ENCODE results near the gene DCLK1. TPM values are rescaled to one million over a fixed set of nuclear protein-coding genes. Genes with fewer than 3 reads are reported as not detected.

Gene DCLK1
- total RNA-seq, 1 donor from 2014 or later = not detected

GRCh38 chr13:35957996-35958395 lies 173.2 kb downstream of the DCLK1 start:
- Mint-ChIP-seq H3K4me1 (ENCODE audit: low read depth) (no peaks in the 10 kb centered on the region), H3K36me3 (ENCODE audit: low read depth) (no peaks in the 10 kb centered on the region), H3K9me3 (no peaks in the 10 kb centered on the region), H3K27me3 (ENCODE audit: low read depth) (no peaks in the 10 kb centered on the region), H3K4me3 (ENCODE audit: low read depth) (no peak overlapping the region), H3K27ac (no peak overlapping the region)
- intact Hi-C loops (cut with micrococcal nuclease) = no loop called here
- no peak for DNase-seq (ENCODE audit: low spot score)

- Mint-ChIP-seq H3K9me3 (no peaks in the 10 kb centered on the region), H3K27ac (no peak overlapping the region), H3K36me3 (ENCODE audit: low read depth) (no peaks in the 10 kb centered on the region), H3K4me1 (ENCODE audit: low read depth) (no peaks in the 10 kb centered on the region), H3K4me3 (ENCODE audit: low read depth) (no peak overlapping the region), H3K27me3 (ENCODE audit: low read depth) (no peaks in the 10 kb centered on the region)
- intact Hi-C loops (cut with micrococcal nuclease) = no loop called here
- DNase-seq (ENCODE audit: low spot score) = no peak
Measured at GRCh38 chr13:35957241-35957731, 173.9 kb downstream of the DCLK1 start.

DNA sequence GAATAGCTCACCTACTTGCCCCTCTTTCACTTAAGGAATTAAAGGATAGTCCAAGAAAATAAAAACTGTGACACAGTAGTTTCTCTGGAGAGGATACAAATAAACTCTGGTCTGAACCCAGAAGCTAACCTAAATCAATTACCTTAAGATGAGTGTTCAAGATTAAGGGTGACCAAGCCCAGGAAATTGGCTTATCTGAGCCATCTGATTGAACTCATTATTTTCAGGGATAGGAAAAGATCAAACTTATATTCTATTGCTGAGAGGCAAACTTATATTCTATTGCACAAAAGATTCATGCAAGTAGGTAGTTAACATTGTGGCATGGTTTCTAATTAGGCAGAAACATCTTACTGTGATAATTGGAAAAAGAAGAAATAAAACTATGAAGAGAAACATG lies 175.1 kb downstream of the DCLK1 start:
- no peak overlapping the region for H3K27ac Mint-ChIP-seq
- H3K36me3 Mint-ChIP-seq (ENCODE audit: low read depth) = no peaks in the 10 kb centered on the region
- H3K4me1 Mint-ChIP-seq (ENCODE audit: low read depth) = no peaks in the 10 kb centered on the region
- H3K4me3 Mint-ChIP-seq (ENCODE audit: low read depth) = no peak overlapping the region
- H3K9me3 Mint-ChIP-seq = peaks cover 4% of the 10 kb centered on the region
- intact Hi-C loops (cut with micrococcal nuclease) = no loop called here
- H3K27me3 Mint-ChIP-seq (ENCODE audit: low read depth) = no peaks in the 10 kb centered on the region
- no peak for DNase-seq (ENCODE audit: low spot score)

DNA sequence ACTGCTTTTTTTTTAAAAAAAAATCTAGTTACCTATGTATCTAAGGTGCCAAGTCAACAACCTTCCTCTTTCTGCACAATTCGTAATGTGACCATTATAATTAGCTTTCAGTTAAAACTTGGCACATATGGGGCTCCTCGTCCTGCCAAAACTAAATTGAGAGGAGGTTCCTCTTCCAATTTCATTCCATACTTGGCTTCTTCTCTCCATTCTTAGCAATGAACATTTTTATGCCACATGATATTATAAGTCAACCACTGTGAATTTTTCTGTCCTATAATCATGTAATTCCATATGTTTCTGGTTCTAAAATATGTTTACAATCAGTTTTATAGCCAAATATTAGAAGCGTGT lies 177.0 kb downstream of the DCLK1 start:
- Mint-ChIP-seq H3K4me1 (ENCODE audit: low read depth) (no peaks in the 10 kb centered on the region), H3K27me3 (ENCODE audit: low read depth) (no peaks in the 10 kb centered on the region), H3K4me3 (ENCODE audit: low read depth) (no peak overlapping the region), H3K9me3 (peaks cover 4% of the 10 kb centered on the region), H3K27ac (no peak overlapping the region), H3K36me3 (ENCODE audit: low read depth) (no peaks in the 10 kb centered on the region)
- no peak for DNase-seq (ENCODE audit: low spot score)
- intact Hi-C loops (cut with micrococcal nuclease) = no loop called here

GRCh38 chr13:35953537-35954206 lies 177.5 kb downstream of the DCLK1 start:
- intact Hi-C loops (cut with micrococcal nuclease) = no loop called here
- Mint-ChIP-seq H3K4me1 (ENCODE audit: low read depth) (no peaks in the 10 kb centered on the region), H3K9me3 (peaks cover 4% of the 10 kb centered on the region), H3K27me3 (ENCODE audit: low read depth) (no peaks in the 10 kb centered on the region), H3K4me3 (ENCODE audit: low read depth) (no peak overlapping the region), H3K27ac (no peak overlapping the region), H3K36me3 (ENCODE audit: low read depth) (no peaks in the 10 kb centered on the region)
- no peak for DNase-seq (ENCODE audit: low spot score)

DNA sequence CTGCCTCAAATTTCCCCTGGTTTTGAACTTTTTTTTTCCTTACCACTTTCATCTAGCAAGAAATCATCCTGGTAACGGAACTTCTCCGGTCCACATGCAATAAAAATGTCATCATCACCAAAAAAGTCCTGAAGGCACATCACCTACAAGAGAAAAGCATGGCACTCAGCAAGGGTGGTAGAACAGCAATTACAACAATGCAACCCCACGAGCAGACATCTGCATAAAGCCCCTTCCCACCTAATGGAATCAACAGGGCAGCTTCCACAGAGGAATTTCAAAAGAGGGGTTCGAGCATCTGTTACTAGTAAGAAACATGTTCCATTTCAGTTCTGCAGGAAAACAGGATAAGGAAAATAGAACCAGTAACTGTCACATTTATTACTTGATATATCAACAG lies 183.9 kb downstream of the DCLK1 start:
- H3K27me3 Mint-ChIP-seq (ENCODE audit: low read depth) = no peaks in the 10 kb centered on the region
- H3K4me1 Mint-ChIP-seq (ENCODE audit: low read depth) = no peaks in the 10 kb centered on the region
- H3K27ac Mint-ChIP-seq = no peak overlapping the region
- no peaks in the 10 kb centered on the region for H3K36me3 Mint-ChIP-seq (ENCODE audit: low read depth)
- intact Hi-C loops (cut with micrococcal nuclease) = no loop called here
- peaks cover 18% of the 10 kb centered on the region for H3K9me3 Mint-ChIP-seq
- DNase-seq (ENCODE audit: low spot score) = no peak
- H3K4me3 Mint-ChIP-seq (ENCODE audit: low read depth) = no peak overlapping the region

GRCh38 chr13:35945368-35945767 lies 185.8 kb downstream of the DCLK1 start:
- H3K27me3 Mint-ChIP-seq (ENCODE audit: low read depth) = no peaks in the 10 kb centered on the region

DNA sequence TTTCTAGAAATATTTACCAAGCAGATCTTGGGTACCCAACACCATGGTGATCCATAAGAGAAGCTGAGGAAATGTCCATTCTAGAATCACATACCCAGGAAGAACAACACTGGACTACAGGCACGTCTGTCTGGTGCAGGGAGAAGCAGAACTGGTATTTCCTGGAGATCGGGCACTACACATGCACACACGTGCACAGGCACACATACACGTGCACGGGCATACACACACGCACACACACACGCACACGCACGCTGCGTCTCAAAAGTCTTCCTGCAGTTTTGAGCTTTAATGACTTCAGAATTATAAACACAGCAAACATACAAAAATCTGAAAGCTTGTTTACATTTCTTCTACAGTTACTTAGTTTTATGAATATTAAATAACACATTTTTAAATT lies 189.8 kb downstream of the DCLK1 start:
- Mint-ChIP-seq H3K36me3 (ENCODE audit: low read depth) (no peaks in the 10 kb centered on the region), H3K27ac (no peak overlapping the region), H3K9me3 (peaks cover 22% of the 10 kb centered on the region), H3K27me3 (ENCODE audit: low read depth) (no peaks in the 10 kb centered on the region), H3K4me1 (ENCODE audit: low read depth) (no peaks in the 10 kb centered on the region), H3K4me3 (ENCODE audit: low read depth) (no peak overlapping the region)
- no peak for DNase-seq (ENCODE audit: low spot score)
- intact Hi-C loops (cut with micrococcal nuclease) = no loop called here

More at GRCh38 chr13:35945368-35945767, 185.8 kb downstream of the DCLK1 start:
- peaks cover 18% of the 10 kb centered on the region for H3K9me3 Mint-ChIP-seq
- intact Hi-C loops (cut with micrococcal nuclease) = no loop called here
- no peak overlapping the region for H3K27ac Mint-ChIP-seq
- H3K4me3 Mint-ChIP-seq (ENCODE audit: low read depth) = no peak overlapping the region
- no peaks in the 10 kb centered on the region for H3K4me1 Mint-ChIP-seq (ENCODE audit: low read depth)
- no peak for DNase-seq (ENCODE audit: low spot score)
- no peaks in the 10 kb centered on the region for H3K36me3 Mint-ChIP-seq (ENCODE audit: low read depth)

GRCh38 chr13:35940734-35941133 lies 190.4 kb downstream of the DCLK1 start:
- intact Hi-C loops (cut with micrococcal nuclease) = no loop called here
- Mint-ChIP-seq H3K9me3 (peaks cover 28% of the 10 kb centered on the region), H3K4me3 (ENCODE audit: low read depth) (no peak overlapping the region), H3K27ac (no peak overlapping the region), H3K27me3 (ENCODE audit: low read depth) (no peaks in the 10 kb centered on the region), H3K36me3 (ENCODE audit: low read depth) (no peaks in the 10 kb centered on the region), H3K4me1 (ENCODE audit: low read depth) (no peaks in the 10 kb centered on the region)
- DNase-seq (ENCODE audit: low spot score) = no peak

GRCh38 chr13:35936246-35936978 lies 194.8 kb downstream of the DCLK1 start:
- DNase-seq (ENCODE audit: low spot score) = no peak
- H3K27ac Mint-ChIP-seq = no peak overlapping the region
- H3K4me3 Mint-ChIP-seq (ENCODE audit: low read depth) = no peak overlapping the region
- intact Hi-C loops (cut with micrococcal nuclease) = no loop called here
- H3K9me3 Mint-ChIP-seq = peaks cover 39% of the 10 kb centered on the region
- no peaks in the 10 kb centered on the region for H3K36me3 Mint-ChIP-seq (ENCODE audit: low read depth)
- no peaks in the 10 kb centered on the region for H3K4me1 Mint-ChIP-seq (ENCODE audit: low read depth)
- no peaks in the 10 kb centered on the region for H3K27me3 Mint-ChIP-seq (ENCODE audit: low read depth)

- H3K27me3 Mint-ChIP-seq (ENCODE audit: low read depth) = no peaks in the 10 kb centered on the region
- no peak for DNase-seq (ENCODE audit: low spot score)
- no peak overlapping the region for H3K27ac Mint-ChIP-seq
- no peaks in the 10 kb centered on the region for H3K4me1 Mint-ChIP-seq (ENCODE audit: low read depth)
- intact Hi-C loops (cut with micrococcal nuclease) = no loop called here
- no peak overlapping the region for H3K4me3 Mint-ChIP-seq (ENCODE audit: low read depth)
- H3K36me3 Mint-ChIP-seq (ENCODE audit: low read depth) = no peaks in the 10 kb centered on the region
- peaks cover 32% of the 10 kb centered on the region for H3K9me3 Mint-ChIP-seq
Measured at GRCh38 chr13:35930665-35931631, 200.2 kb downstream of the DCLK1 start.

- intact Hi-C loops (cut with micrococcal nuclease) = no loop called here
- H3K4me1 Mint-ChIP-seq (ENCODE audit: low read depth) = no peaks in the 10 kb centered on the region
- no peaks in the 10 kb centered on the region for H3K36me3 Mint-ChIP-seq (ENCODE audit: low read depth)
- H3K4me3 Mint-ChIP-seq (ENCODE audit: low read depth) = no peak overlapping the region
- no peak overlapping the region for H3K27ac Mint-ChIP-seq
- H3K9me3 Mint-ChIP-seq = peaks cover 12% of the 10 kb centered on the region
- H3K27me3 Mint-ChIP-seq (ENCODE audit: low read depth) = no peaks in the 10 kb centered on the region
- DNase-seq (ENCODE audit: low spot score) = no peak
Measured at GRCh38 chr13:35927567-35928021, 203.6 kb downstream of the DCLK1 start.
